Thoracic aorta (tissue), 2 donors: ENCODE data around the gene KLC1. TPM values are rescaled to one million over a fixed set of nuclear protein-coding genes. Genes with fewer than 3 reads are reported as not detected.

Experiments
- ATAC-seq: fragments of 150-250 bp; one replicate; pipeline ENCODE4 v1.8.0; 2017; ENCODE audit warnings: low read depth; ENCODE audit not compliant: insufficient number of reproducible peaks, low FRiP score
- DNase-seq: peaks from one replicate; pipeline ENCODE4 v3.0.0-alpha.2; 2020; ENCODE audit warnings: low spot score
- H3K27ac ChIP-seq, 2 donors: fragments of 200-600 bp; sonication (generic); 1 replicate in 1 of 2; 2 replicates in 1 of 2; pipeline ENCODE4 v1.5.1; 2016; ENCODE audit warnings: mild to moderate bottlenecking in 2 of 2, moderate library complexity in 2 of 2
- H3K27me3 ChIP-seq: fragments of 200-600 bp; sonication (generic); replicated peaks from 2 replicates; pipeline ENCODE4 v1.6.0; 2016; ENCODE audit warnings: mild to moderate bottlenecking; ENCODE audit not compliant: insufficient read depth
- H3K36me3 ChIP-seq: fragments of 200-600 bp; sonication (generic); one replicate; pipeline ENCODE4 v1.5.1; 2016
- H3K4me1 ChIP-seq, 2 donors: fragments of 200-600 bp; sonication (generic); 1 replicate in 1 of 2; 2 replicates in 1 of 2; pipeline versions ENCODE4 v1.5.1 to v1.6.0; 2016; ENCODE audit warnings: low read depth in 2 of 2, mild to moderate bottlenecking in 1 of 2; ENCODE audit not compliant: control insufficient read depth in 1 of 2
- H3K4me3 ChIP-seq: fragments of 200-600 bp; sonication (generic); 2 replicates; pipeline ENCODE4 v1.5.1; 2016; ENCODE audit warnings: mild to moderate bottlenecking
- H3K9me3 ChIP-seq: fragments of 200-600 bp; sonication (generic); 2 replicates; pipeline ENCODE4 v1.5.1; 2016
- total RNA-seq, 2 donors: library from RNA; depleted of rRNA; stranded (reverse); fragments of >200 nt; gene quantifications; one replicate each; pipeline versions ENCODE4 v1.1.0 to v1.2.3, GENCODE V29; 2016
- TF ChIP-seq, protein P1 (sequence below): fragments of 200-600 bp; sonication (generic); IDR thresholded peaks from one replicate; pipeline ENCODE4 v1.5.1; 2019; ENCODE audit warnings: antibody characterized with exemption

KLC1 gene
- total RNA-seq, 2 donors from 2014 or later = 545 to 588 TPM

DNA sequence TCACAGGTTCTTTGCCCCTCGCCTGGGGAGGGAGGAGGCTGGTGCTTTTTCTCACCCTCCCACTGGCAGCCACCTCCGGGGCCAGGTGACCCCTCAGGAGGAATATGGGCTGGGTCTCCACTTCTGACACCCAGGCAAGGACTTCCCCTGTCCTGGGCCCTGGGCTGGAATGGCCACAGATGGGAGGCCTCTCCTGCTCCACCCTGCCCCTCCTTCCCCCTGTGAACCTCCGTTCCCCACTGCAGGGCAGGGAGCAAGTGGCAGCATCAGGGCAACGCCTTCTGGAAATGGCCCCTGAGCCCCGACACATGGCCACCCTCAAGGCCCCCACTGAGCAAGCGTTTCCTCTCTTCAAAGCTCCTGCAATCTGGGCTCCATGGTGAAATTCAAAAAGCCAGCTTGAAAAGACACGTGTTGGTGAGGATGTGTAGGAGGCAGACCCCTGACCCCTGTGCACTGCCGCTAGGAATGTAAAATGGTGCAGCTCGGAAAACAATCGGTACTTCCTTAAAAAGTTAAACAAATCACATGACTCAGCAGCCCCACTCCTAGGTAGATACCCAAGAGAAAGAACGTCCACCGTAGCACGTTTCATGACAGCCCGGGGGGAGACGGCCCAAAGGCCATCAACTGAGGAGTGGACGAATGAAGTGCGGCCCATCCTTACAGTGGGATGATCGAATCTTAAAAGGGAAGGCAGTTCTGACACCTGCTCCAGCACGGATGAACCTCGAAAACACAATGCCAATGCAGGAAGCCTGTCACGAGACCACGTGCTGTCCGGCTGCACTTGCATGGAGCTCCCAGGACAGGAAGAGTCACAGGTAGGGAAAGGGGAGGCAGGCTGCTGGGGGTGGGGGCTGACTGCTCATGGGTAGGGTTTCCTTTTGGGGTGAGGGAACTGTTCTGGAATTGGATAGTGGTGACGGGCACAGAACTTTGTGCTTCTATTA, 74.7 kb downstream of the KLC1 start:
- H3K4me1 ChIP-seq = peaks cover 5 to 39% of the 10 kb centered on the region in 2 donors
- H3K4me3 ChIP-seq = no peak overlapping the region
- H3K36me3 ChIP-seq = peaks cover 55% of the 10 kb centered on the region
- no peak for DNase-seq
- H3K9me3 ChIP-seq = no peaks in the 10 kb centered on the region
- no peak overlapping the region for H3K27ac ChIP-seq
- TF ChIP-seq, protein P1, sequence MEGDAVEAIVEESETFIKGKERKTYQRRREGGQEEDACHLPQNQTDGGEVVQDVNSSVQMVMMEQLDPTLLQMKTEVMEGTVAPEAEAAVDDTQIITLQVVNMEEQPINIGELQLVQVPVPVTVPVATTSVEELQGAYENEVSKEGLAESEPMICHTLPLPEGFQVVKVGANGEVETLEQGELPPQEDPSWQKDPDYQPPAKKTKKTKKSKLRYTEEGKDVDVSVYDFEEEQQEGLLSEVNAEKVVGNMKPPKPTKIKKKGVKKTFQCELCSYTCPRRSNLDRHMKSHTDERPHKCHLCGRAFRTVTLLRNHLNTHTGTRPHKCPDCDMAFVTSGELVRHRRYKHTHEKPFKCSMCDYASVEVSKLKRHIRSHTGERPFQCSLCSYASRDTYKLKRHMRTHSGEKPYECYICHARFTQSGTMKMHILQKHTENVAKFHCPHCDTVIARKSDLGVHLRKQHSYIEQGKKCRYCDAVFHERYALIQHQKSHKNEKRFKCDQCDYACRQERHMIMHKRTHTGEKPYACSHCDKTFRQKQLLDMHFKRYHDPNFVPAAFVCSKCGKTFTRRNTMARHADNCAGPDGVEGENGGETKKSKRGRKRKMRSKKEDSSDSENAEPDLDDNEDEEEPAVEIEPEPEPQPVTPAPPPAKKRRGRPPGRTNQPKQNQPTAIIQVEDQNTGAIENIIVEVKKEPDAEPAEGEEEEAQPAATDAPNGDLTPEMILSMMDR = no peak
- no peak for ATAC-seq
- H3K27me3 ChIP-seq = no peaks in the 10 kb centered on the region

DNA sequence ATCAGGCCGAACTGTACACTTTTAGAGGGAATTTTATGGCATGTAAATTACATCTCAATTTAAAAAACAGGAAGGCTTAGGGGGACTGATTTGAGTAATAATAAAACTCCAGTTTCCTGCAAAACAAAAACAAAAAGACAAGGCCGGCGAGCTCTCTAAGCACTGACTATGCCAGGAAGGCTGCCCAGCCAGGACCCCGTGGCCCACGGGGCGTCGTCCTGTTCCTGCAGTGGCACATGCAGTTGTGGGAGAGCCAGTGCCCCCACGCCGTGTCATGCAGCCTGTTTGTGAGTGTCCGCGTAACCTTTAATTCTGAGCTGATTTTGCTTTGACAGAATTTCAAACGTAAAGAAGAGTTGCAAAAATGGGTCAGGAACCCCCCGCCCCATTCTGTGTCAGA, 75.7 kb downstream of the KLC1 start:
- TF ChIP-seq, protein P1 = no peak
- Histone ChIP-seq H3K4me1 (peaks cover 5 to 34% of the 10 kb centered on the region in 2 donors), H3K4me3 (no peak overlapping the region), H3K9me3 (no peaks in the 10 kb centered on the region), H3K36me3 (peaks cover 47% of the 10 kb centered on the region), H3K27me3 (no peaks in the 10 kb centered on the region), H3K27ac (no peak overlapping the region)
- DNase-seq (no peak), ATAC-seq (no peak)

DNA sequence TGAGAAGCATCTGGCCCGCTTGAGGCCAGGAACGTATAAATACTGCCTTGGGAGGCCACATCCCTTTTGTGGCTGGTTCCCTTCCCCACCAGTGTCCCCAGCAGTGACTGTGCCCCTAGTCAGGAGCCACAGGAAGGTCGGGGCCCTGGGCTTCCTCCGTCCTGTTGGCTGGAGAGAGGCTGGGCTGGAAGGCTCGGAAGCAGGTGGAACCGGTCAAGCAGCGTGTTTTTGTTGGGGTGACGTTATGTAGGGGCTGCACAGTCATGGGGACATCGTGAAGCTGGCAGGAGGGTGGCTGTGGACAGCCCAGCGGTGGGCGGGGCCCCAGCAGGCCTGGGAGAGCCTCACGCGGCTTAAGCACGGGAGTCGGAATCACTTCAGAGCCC, 76.1 kb downstream of the KLC1 start:
- no peak overlapping the region for H3K4me3 ChIP-seq
- H3K27ac ChIP-seq = no peak overlapping the region
- peaks cover 47% of the 10 kb centered on the region for H3K36me3 ChIP-seq
- DNase-seq = no peak
- no peaks in the 10 kb centered on the region for H3K27me3 ChIP-seq
- TF ChIP-seq, protein P1 = no peak
- no peaks in the 10 kb centered on the region for H3K9me3 ChIP-seq
- ATAC-seq = no peak
- H3K4me1 ChIP-seq = peaks cover 5 to 30% of the 10 kb centered on the region in 2 donors

DNA sequence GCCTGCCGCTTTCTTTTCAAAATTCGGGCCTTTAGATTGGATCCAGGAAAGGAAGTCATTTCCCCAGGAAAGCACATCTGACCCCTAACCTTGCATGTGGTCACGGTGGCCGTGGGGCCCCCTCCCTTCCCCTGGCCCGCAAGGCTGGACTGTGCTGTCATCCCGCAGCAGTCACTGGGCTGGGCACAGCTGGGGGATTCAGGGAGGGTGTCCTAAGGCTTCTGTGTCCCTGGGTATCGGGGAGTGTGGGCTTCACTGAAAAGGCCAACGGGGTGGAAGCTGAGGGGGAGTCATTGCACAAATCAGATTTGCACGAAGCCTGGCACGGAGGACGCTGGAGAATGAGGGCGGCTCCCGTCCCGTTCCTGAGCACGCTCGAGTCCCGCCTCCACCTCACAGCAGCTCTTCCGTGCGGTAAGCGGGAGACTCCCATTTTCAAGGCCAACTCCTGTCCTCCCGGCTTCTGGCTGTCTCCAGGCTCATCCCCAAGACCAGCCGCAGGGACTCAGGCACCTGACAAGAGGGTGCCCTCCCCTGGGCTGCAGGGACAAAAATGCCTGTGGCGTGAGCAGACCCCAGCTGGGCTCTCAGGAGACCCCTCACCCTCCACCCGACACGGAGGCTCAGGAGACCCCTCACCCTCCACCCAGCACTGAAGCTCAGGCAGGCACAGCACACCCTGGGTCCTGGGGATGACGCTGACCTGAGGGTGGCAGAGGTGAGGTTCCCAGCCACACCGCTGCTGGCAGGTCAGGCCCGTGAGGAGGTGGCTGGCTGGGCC, 76.7 kb downstream of the KLC1 start:
- peaks cover 5 to 29% of the 10 kb centered on the region in 2 donors for H3K4me1 ChIP-seq
- DNase-seq (no peak), ATAC-seq (no peak)
- no peaks in the 10 kb centered on the region for H3K27me3 ChIP-seq
- no peaks in the 10 kb centered on the region for H3K9me3 ChIP-seq
- no peak overlapping the region for H3K4me3 ChIP-seq
- H3K36me3 ChIP-seq = peaks cover 44% of the 10 kb centered on the region
- H3K27ac ChIP-seq = no peak overlapping the region
- TF ChIP-seq, protein P1 = no peak
